Lung (tissue), 12 donors: ENCODE measurements around the gene IL27RA. TPM values are rescaled to one million over a fixed set of nuclear protein-coding genes. Genes with fewer than 3 reads are reported as not detected.

Source experiments
- ATAC-seq: fragments of 200-7000 bp; cut with Tn5 transposase; one replicate; pipeline ENCODE4 v1.9.1; 2020; ENCODE audit warnings: moderate number of reproducible peaks; ENCODE audit not compliant: insufficient read depth, low FRiP score
- DNase-seq, 3 donors: peaks; one replicate each; pipeline ENCODE4 v3.0.0-alpha.2; 2013 to 2017
- H3K27ac ChIP-seq, 2 donors: one replicate each; pipeline ENCODE4 v1.5.1; 2013; ENCODE audit warnings: mild to moderate bottlenecking in 2 of 2, moderate library complexity in 2 of 2, control low read depth in 1 of 2, inconsistent platforms in 1 of 2, low read depth in 1 of 2, low read length in 1 of 2
- H3K27me3 ChIP-seq, 3 donors: one replicate each; pipeline ENCODE4 v1.5.1; 2013; ENCODE audit warnings: low read length in 2 of 3; ENCODE audit not compliant: control insufficient read depth in 3 of 3, insufficient read depth in 3 of 3
- H3K36me3 ChIP-seq, 4 donors: one replicate each; pipeline ENCODE4 v1.5.1; 2013; ENCODE audit warnings: low read length in 4 of 4, mild to moderate bottlenecking in 1 of 4, moderate library complexity in 1 of 4; ENCODE audit not compliant: control insufficient read depth in 4 of 4, insufficient read depth in 4 of 4
- H3K4me1 ChIP-seq, 5 donors: one replicate each; pipeline ENCODE4 v1.5.1; 2013; ENCODE audit warnings: low read length in 5 of 5, mild to moderate bottlenecking in 2 of 5, moderate library complexity in 1 of 5; ENCODE audit not compliant: control insufficient read depth in 5 of 5, insufficient read depth in 5 of 5
- H3K4me3 ChIP-seq: one replicate; pipeline ENCODE4 v1.5.1; 2013; ENCODE audit warnings: mild to moderate bottlenecking, control low read depth, moderate library complexity
- H3K9ac ChIP-seq, 2 donors: one replicate each; pipeline ENCODE4 v1.5.1; 2013; ENCODE audit warnings: low read length in 2 of 2, control low read depth in 1 of 2; ENCODE audit not compliant: insufficient read depth in 1 of 2
- H3K9me3 ChIP-seq, 4 donors: one replicate each; pipeline ENCODE4 v1.5.1; 2013; ENCODE audit warnings: low read length in 3 of 4, mild to moderate bottlenecking in 1 of 4, moderate library complexity in 1 of 4; ENCODE audit not compliant: control insufficient read depth in 4 of 4, insufficient read depth in 3 of 4
- CTCF ChIP-seq: IDR thresholded peaks from 2 replicates; pipeline ENCODE4 v1.5.1; 2012; ENCODE audit warnings: mild to moderate bottlenecking; ENCODE audit errors: control extremely low read depth, extremely low read depth
- WGBS, 2 donors: extraction: QIAGEN DNeasy Blood & Tissue Kit; methylation state at CpG; one replicate each; pipeline ENCODE4 v1.1.7; 2013; 5-methylcytosine and 5-hydroxymethylcytosine counted together
- polyA plus RNA-seq, 2 donors: library from polyadenylated mRNA; stranded (reverse); fragments of 200-250 nt; gene quantifications; one replicate each; pipeline ENCODE4 v1.2.1, GENCODE V29; 2013
- total RNA-seq, 2 donors: library from RNA; depleted of rRNA in 1 of 2; stranded (reverse); fragments of >200 nt in 1 of 2; gene quantifications; one replicate each; pipeline ENCODE4 v1.2.1, GENCODE V29; 2014 to 2021
- donor health status: control.
- donor health status: control.
- donor health status: Bipolar disorder and iron deficiency.
- donor health status: healthy.
- donor health status: DM: yes; HTN: yes; CAD: no.

The IL27RA gene
- total and polyA plus RNA-seq, 4 donors, result 7.0 to 22.7 (median 15.0) TPM

GRCh38 chr19:14082675-14082960, 51.1 kb downstream of the IL27RA start:
- Histone ChIP-seq H3K36me3 (peaks cover 0 to 5% (median 0%) of the 10 kb centered on the region in 4 donors), H3K27me3 (no peaks in the 10 kb centered on the region), H3K4me3 (no peak overlapping the region), H3K27ac (no peak overlapping the region), H3K9me3 (no peaks in the 10 kb centered on the region), H3K4me1 (peaks cover 0 to 9% (median 6%) of the 10 kb centered on the region in 5 donors), H3K9ac (peak overlapping the region in 1 of 2 donors; percentile 75)
- DNase-seq, result no peak
- 33 to 83% methylated on average over 1 of the region's 1 CpG for WGBS, 2 donors
- ATAC-seq, result no peak
- TF ChIP-seq CTCF, result no peak

GRCh38 chr19:14085309-14085995, 53.9 kb downstream of the IL27RA start, which contains the start of gene C19orf67:
C19orf67 (minus strand) TSS chr19:14085783; CDS start chr19:14085627, 156 bp downstream.
- H3K36me3 ChIP-seq, result peaks cover 0 to 10% (median 7%) of the 10 kb centered on the region in 4 donors
- DNase-seq, result no peak
- ATAC-seq, result no peak
- no peaks in the 10 kb centered on the region for H3K9me3 ChIP-seq
- H3K9ac ChIP-seq, result no peak within 1 kb of the TSS
- WGBS, 2 donors, result 77 to 82% methylated on average over 54 of the region's 54 CpGs
- H3K4me3 ChIP-seq, result no peak within 1 kb of the TSS
- no peaks in the 10 kb centered on the region for H3K27me3 ChIP-seq
- H3K4me1 ChIP-seq, result peaks cover 0 to 18% (median 6%) of the 10 kb centered on the region in 5 donors
- H3K27ac ChIP-seq, result no peak within 1 kb of the TSS
- TF ChIP-seq CTCF, result no peak

GRCh38 chr19:14086098-14086497, 54.5 kb downstream of the IL27RA start:
- Histone ChIP-seq H3K4me1 (peaks cover 0 to 18% (median 6%) of the 10 kb centered on the region in 5 donors), H3K4me3 (no peak overlapping the region), H3K27ac (no peak overlapping the region), H3K9ac (no peak overlapping the region), H3K36me3 (peaks cover 0 to 10% (median 7%) of the 10 kb centered on the region in 4 donors), H3K27me3 (no peaks in the 10 kb centered on the region), H3K9me3 (no peaks in the 10 kb centered on the region)
- no peak for TF ChIP-seq CTCF
- WGBS, 2 donors, result 92 to 95% methylated on average over 5 of the region's 5 CpGs
- ATAC-seq, result no peak
- DNase-seq, result no peak
